Lower leg skin (tissue), 3 donors: Measurements from ENCODE around the gene MACF1.

Experiments used
- POLR2A ChIP-seq, 2 donors: fragments of 450-650 bp; IDR thresholded peaks; one replicate each; pipeline ENCODE4 v1.6.1; 2016 to 2017; ENCODE audit warnings: antibody characterized with exemption in 2 of 2, mild to moderate bottlenecking in 1 of 2, moderate library complexity in 1 of 2
- TF ChIP-seq, protein P1 (sequence below), 3 donors: fragments of 450-650 bp; IDR thresholded peaks; one replicate each; pipeline ENCODE4 v1.5.1; 2016; ENCODE audit warnings: antibody characterized with exemption in 3 of 3, mild to moderate bottlenecking in 3 of 3, moderate library complexity in 2 of 3

DNA sequence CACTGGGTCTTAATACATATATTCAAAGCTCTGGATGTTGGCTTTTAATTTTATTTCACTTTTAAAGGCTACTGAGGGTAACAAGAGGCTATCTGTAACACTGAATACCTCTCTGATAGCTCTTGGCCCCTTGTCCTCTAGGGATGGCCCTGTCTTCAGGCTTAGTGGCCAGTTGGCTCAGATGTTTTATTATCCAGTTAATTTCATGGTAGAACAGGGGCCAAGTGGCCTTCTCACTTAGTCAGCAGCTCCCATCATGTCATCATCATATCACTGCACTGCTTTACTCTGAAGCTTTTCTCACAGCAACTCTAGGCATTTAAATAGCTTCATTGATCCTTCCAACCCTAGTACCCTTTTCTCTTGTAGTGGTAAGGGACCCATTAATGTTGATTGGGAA, 40.2 kb upstream of the MACF1 start:
- TF ChIP-seq, protein P1, sequence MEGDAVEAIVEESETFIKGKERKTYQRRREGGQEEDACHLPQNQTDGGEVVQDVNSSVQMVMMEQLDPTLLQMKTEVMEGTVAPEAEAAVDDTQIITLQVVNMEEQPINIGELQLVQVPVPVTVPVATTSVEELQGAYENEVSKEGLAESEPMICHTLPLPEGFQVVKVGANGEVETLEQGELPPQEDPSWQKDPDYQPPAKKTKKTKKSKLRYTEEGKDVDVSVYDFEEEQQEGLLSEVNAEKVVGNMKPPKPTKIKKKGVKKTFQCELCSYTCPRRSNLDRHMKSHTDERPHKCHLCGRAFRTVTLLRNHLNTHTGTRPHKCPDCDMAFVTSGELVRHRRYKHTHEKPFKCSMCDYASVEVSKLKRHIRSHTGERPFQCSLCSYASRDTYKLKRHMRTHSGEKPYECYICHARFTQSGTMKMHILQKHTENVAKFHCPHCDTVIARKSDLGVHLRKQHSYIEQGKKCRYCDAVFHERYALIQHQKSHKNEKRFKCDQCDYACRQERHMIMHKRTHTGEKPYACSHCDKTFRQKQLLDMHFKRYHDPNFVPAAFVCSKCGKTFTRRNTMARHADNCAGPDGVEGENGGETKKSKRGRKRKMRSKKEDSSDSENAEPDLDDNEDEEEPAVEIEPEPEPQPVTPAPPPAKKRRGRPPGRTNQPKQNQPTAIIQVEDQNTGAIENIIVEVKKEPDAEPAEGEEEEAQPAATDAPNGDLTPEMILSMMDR (IDR thresholded peaks at IDR 0.05), result no peak
- TF ChIP-seq POLR2A (IDR thresholded peaks at IDR 0.05), result no peak
